ENCODE results near the gene MST1R.
"Not testable (repeated sequence)": the region's sequence is repeated elsewhere in the genome, so short reads cannot be mapped to it uniquely, and the experiment has no call there.

The MST1R gene

DNA sequence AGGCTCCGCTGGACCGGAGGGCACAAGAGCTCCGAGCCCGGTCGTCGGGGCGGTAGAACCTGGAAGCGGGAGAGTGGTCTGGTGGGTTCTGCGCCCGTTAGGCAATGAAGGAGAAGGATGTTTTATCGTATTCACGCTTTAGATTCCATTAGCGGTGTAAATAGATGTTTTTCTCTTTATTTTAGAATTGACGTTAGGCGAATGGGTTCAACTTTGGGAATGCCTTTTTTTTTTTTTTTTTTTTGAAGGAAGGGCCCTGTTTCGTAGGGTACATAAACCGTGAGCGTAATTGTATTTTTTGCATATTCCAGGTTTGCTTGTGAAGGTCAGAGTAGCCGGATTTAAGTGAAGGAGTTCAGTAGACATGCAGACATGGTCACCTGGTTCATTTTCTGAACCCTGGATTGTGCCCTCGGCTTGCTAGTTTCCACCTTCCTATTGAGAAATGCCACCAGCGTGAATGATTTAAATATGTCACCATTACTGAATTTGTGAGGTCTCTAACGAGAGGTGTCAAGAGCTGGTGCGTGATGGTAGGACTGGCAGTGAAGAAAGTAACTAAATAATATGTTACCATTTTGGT lies 37.1 kb upstream of the MST1R start:
- peaks cover 51% of the 10 kb centered on the region for H3K79me2 ChIP-seq (ENCODE audit: insufficient read depth, low read length)
- no peak overlapping the region for H2AFZ ChIP-seq (ENCODE audit: low read length)
- peak overlapping the region; percentile 80 for H3K9ac ChIP-seq (ENCODE audit: low read length)
- peak overlapping the region; percentile 77 for H3K27ac ChIP-seq (ENCODE audit: low read depth, low read length, poor library complexity, severe bottlenecking)
- TF ChIP-seq, protein P1, sequence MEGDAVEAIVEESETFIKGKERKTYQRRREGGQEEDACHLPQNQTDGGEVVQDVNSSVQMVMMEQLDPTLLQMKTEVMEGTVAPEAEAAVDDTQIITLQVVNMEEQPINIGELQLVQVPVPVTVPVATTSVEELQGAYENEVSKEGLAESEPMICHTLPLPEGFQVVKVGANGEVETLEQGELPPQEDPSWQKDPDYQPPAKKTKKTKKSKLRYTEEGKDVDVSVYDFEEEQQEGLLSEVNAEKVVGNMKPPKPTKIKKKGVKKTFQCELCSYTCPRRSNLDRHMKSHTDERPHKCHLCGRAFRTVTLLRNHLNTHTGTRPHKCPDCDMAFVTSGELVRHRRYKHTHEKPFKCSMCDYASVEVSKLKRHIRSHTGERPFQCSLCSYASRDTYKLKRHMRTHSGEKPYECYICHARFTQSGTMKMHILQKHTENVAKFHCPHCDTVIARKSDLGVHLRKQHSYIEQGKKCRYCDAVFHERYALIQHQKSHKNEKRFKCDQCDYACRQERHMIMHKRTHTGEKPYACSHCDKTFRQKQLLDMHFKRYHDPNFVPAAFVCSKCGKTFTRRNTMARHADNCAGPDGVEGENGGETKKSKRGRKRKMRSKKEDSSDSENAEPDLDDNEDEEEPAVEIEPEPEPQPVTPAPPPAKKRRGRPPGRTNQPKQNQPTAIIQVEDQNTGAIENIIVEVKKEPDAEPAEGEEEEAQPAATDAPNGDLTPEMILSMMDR (IDR thresholded peaks at IDR 0.05; ENCODE audit: low read length), result no peak
- no peak for TF ChIP-seq EZH2 (IDR thresholded peaks at IDR 0.05; ENCODE audit: borderline replicate concordance, low read length)
- H3K4me2 ChIP-seq (ENCODE audit: low read length), result peak overlapping the region; percentile 91
- peaks cover 26% of the 10 kb centered on the region for H3K4me1 ChIP-seq (ENCODE audit: insufficient read depth, low read length, severe bottlenecking)
- H3K27me3 ChIP-seq (ENCODE audit: insufficient read depth, low read length), result no peaks in the 10 kb centered on the region
- H3F3A ChIP-seq (ENCODE audit: insufficient read depth, low read length), result no peaks in the 10 kb centered on the region
- peaks cover 28% of the 10 kb centered on the region for H3K36me3 ChIP-seq (ENCODE audit: insufficient read depth, low read length)
- no peaks in the 10 kb centered on the region for H4K20me1 ChIP-seq (ENCODE audit: insufficient read depth, low read length)
- H3K4me3 ChIP-seq (ENCODE audit: low read depth, low read length, poor library complexity, severe bottlenecking), result peak overlapping the region; percentile 82
- no peaks in the 10 kb centered on the region for H3K9me3 ChIP-seq (ENCODE audit: low read length)
- no peaks in the 10 kb centered on the region for H3K9me2 ChIP-seq (ENCODE audit: low read depth, low read length)

DNA sequence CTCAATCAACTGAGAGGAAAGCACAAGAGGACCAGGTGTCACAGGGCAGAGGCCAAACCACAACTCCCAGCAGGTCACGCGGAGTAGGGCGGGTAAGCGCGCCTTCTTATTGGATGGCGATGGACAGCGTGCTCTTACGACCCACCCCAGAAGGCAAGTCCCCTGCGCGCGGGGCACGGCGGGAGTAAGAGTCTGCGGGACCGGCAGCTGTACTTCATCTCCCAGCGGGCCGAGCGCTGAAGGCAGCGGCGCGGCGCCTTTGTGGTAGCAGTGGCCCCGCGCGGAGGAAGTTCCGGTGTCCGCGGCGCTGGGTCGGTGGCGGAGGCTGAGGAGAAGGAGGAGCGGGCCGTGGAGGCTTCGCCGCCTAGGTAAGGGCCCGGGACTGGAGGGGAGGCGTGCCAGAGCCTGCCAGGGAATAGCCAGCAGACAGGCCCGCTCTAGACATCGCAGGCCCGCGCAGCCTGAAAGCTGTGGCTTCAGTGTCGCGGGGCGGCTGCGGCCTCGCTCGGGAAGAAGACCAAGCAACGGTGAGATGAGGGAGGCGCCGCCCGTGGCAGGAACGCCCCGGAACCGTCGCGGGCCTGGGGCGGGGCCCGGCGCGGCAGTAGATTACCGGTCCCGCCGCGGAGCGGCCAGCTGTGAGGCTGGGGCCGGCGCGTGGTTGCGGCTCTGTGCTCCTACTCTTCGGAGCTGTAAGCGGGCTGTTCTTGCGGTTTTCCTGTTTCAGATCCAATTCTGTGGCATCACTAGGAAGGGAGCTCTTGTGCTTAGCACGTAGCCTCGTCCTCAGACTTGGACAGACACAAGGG lies 36.4 kb upstream of the MST1R start, which contains the start of gene RBM6:
Gene RBM6, plus strand, starts transcription at position 293 of the 809 bp plus-strand sequence. CDS start 22,492 bp downstream, outside the sequence.
- Histone ChIP-seq H3K4me3 (ENCODE audit: low read depth, low read length, poor library complexity, severe bottlenecking) (peak within 1 kb of the TSS; percentile 82), H3K9ac (ENCODE audit: low read length) (peak within 1 kb of the TSS; percentile 80), H3K4me2 (ENCODE audit: low read length) (peak within 1 kb of the TSS; percentile 91), H3K9me2 (ENCODE audit: low read depth, low read length) (no peaks in the 10 kb centered on the region), H3F3A (ENCODE audit: insufficient read depth, low read length) (no peaks in the 10 kb centered on the region), H3K79me2 (ENCODE audit: insufficient read depth, low read length) (peaks cover 44% of the 10 kb centered on the region), H3K4me1 (ENCODE audit: insufficient read depth, low read length, severe bottlenecking) (peaks cover 26% of the 10 kb centered on the region), H3K9me3 (ENCODE audit: low read length) (no peaks in the 10 kb centered on the region), H3K27ac (ENCODE audit: low read depth, low read length, poor library complexity, severe bottlenecking) (peak within 1 kb of the TSS; percentile 77), H3K36me3 (ENCODE audit: insufficient read depth, low read length) (peaks cover 21% of the 10 kb centered on the region), H2AFZ (ENCODE audit: low read length) (no peak within 1 kb of the TSS), H4K20me1 (ENCODE audit: insufficient read depth, low read length) (no peaks in the 10 kb centered on the region), H3K27me3 (ENCODE audit: insufficient read depth, low read length) (no peaks in the 10 kb centered on the region)
- TF ChIP-seq, protein P1 (IDR thresholded peaks at IDR 0.05; ENCODE audit: low read length), result no peak
- no peak for TF ChIP-seq EZH2 (IDR thresholded peaks at IDR 0.05; ENCODE audit: borderline replicate concordance, low read length)

DNA sequence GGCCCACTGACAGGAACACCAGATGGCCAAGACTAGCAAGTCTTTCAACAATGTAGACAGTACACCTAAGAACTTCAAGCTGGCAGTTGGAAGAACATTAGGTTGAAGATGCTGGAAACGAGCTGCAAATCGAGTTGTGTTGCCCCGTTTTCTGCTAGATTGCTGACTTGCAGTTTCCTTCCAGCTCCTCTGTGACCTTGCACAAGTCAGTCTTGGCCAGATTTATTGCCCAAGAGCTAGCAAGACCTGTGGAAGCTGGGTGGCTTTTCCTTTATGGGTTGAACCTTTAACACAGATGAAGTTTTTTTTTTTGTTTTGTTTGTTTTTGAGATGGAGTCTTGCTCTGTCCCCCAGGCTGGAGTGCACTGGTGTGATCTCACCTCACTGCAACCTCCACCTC lies 33.4 kb upstream of the MST1R start:
- H3K9ac ChIP-seq (ENCODE audit: low read length), result no peak overlapping the region
- no peak overlapping the region for H3K27ac ChIP-seq (ENCODE audit: low read depth, low read length, poor library complexity, severe bottlenecking)

DNA sequence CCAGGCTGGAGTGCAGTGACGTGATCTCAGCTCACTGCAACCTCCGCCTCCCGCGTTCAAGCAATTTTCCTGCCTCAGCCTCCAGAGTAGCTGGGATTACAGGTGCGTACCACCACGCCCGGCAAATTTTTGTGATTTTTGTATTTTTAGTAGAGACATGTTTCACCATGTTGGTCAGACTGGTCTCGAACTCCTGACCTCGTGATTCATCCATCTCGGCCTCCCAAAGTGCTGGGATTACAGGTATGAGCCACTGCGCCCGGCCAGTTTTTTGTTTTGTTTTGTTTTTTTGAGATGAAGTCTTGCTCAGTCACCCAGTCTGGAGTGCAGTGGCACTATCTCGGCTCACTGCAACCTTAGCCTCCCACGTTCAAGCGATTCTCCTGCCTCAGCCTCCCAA lies 28.6 kb upstream of the MST1R start:
- not testable (repeated sequence) for H4K20me1 ChIP-seq (ENCODE audit: insufficient read depth, low read length); H3K9me3 ChIP-seq (ENCODE audit: low read length); H3K27ac ChIP-seq (ENCODE audit: low read depth, low read length, poor library complexity, severe bottlenecking); H3F3A ChIP-seq (ENCODE audit: insufficient read depth, low read length); H3K9me2 ChIP-seq (ENCODE audit: low read depth, low read length); H3K4me2 ChIP-seq (ENCODE audit: low read length); H3K27me3 ChIP-seq (ENCODE audit: insufficient read depth, low read length); H3K4me3 ChIP-seq (ENCODE audit: low read depth, low read length, poor library complexity, severe bottlenecking); H3K9ac ChIP-seq (ENCODE audit: low read length); H2AFZ ChIP-seq (ENCODE audit: low read length); H3K79me2 ChIP-seq (ENCODE audit: insufficient read depth, low read length); H3K36me3 ChIP-seq (ENCODE audit: insufficient read depth, low read length)
- peaks cover 30% of the 10 kb centered on the region for H3K4me1 ChIP-seq (ENCODE audit: insufficient read depth, low read length, severe bottlenecking)

More for the DNA sequence above, 33.4 kb upstream of the MST1R start:
- no peaks in the 10 kb centered on the region for H3K36me3 ChIP-seq (ENCODE audit: insufficient read depth, low read length)
- no peak overlapping the region for H3K4me2 ChIP-seq (ENCODE audit: low read length)
- peaks cover 17% of the 10 kb centered on the region for H3K79me2 ChIP-seq (ENCODE audit: insufficient read depth, low read length)
- no peak overlapping the region for H2AFZ ChIP-seq (ENCODE audit: low read length)
- TF ChIP-seq, protein P1 (IDR thresholded peaks at IDR 0.05; ENCODE audit: low read length), result no peak
- TF ChIP-seq EZH2 (IDR thresholded peaks at IDR 0.05; ENCODE audit: borderline replicate concordance, low read length), result no peak
- no peaks in the 10 kb centered on the region for H3F3A ChIP-seq (ENCODE audit: insufficient read depth, low read length)
- no peaks in the 10 kb centered on the region for H3K9me3 ChIP-seq (ENCODE audit: low read length)
- peaks cover 17% of the 10 kb centered on the region for H3K4me1 ChIP-seq (ENCODE audit: insufficient read depth, low read length, severe bottlenecking)
- no peak overlapping the region for H3K4me3 ChIP-seq (ENCODE audit: low read depth, low read length, poor library complexity, severe bottlenecking)
- no peaks in the 10 kb centered on the region for H4K20me1 ChIP-seq (ENCODE audit: insufficient read depth, low read length)
- H3K9me2 ChIP-seq (ENCODE audit: low read depth, low read length), result no peaks in the 10 kb centered on the region
- no peaks in the 10 kb centered on the region for H3K27me3 ChIP-seq (ENCODE audit: insufficient read depth, low read length)
